GM12878 (cell line): ENCODE data around the gene VWA3B. TPM values are rescaled to one million over a fixed set of nuclear protein-coding genes. Genes with fewer than 3 reads are reported as not detected.

Experiments
- ATAC-seq: fragments of 200-7000 bp; cut with Tn5 transposase; 3 replicates; pipeline ENCODE4 v1.9.1; 2020; ENCODE audit warnings: mild to moderate bottlenecking, moderate library complexity
- BruUV-seq: library from RNA; stranded (reverse); fragments of 400-500 nt; replicated peaks from 2 replicates; lab custom pipeline; 2021; lab: Mats Ljungman, UMichigan
- CTCF ChIA-PET: fragments of 300-600 bp; sonication (Branson Sonifier 250); formaldehyde crosslinking; extraction: SDS; loops from one replicate; lab custom pipeline; 2021; ENCODE audit warnings: inconsistent platforms; lab: Yijun Ruan, JAX
- POLR2A ChIA-PET: fragments of 350-600 bp; formaldehyde crosslinking; extraction: SDS; loops from one replicate; lab custom pipeline; 2021; ENCODE audit warnings: inconsistent platforms; lab: Charles Lee
- RAD21 ChIA-PET: fragments of 300-600 bp; sonication (Branson Sonifier 250); formaldehyde crosslinking; loops from one replicate; lab custom pipeline; 2023; ENCODE audit warnings: antibody characterized with exemption; ENCODE audit not compliant: unreplicated experiment; lab: Charles Lee
- SMC1A ChIA-PET: fragments of 300-600 bp; sonication (Branson Sonifier 250); formaldehyde crosslinking; loops from one replicate; lab custom pipeline; 2023; ENCODE audit not compliant: unreplicated experiment, uncharacterized antibody; lab: Charles Lee
- DNase-seq: peaks from one replicate; pipeline ENCODE4 v3.0.0-alpha.2; 2011; ENCODE audit warnings: low read depth, low spot score
- FAIRE-seq: peaks from 3 replicates; lab custom pipeline; 2011; peaks lifted over from hg19 to GRCh38; lab: Jason Lieb, UNC
- H2AFZ ChIP-seq: 2 replicates; pipeline ENCODE4 v1.6.0; 2011; ENCODE audit warnings: low read depth, low read length, control low read depth; ENCODE audit not compliant: control insufficient read depth
- H3K27ac ChIP-seq: 2 replicates; pipeline ENCODE4 v1.5.1; 2011; ENCODE audit warnings: control low read depth; ENCODE audit not compliant: control insufficient read depth, insufficient read depth
- H3K27me3 ChIP-seq, 2 experiments: replicated peaks in 1 of 2; 2 replicates each; pipeline versions ENCODE4 v1.6.0 to v1.6.1; 2011; ENCODE audit warnings: low read length in 1 of 2; ENCODE audit not compliant: control insufficient read depth in 2 of 2, insufficient read depth in 2 of 2
- H3K36me3 ChIP-seq, 2 experiments: 2 replicates each; pipeline ENCODE4 v1.5.1; 2011; ENCODE audit warnings: low read length in 1 of 2; ENCODE audit not compliant: control insufficient read depth in 2 of 2, insufficient read depth in 2 of 2
- H3K4me1 ChIP-seq: 2 replicates; pipeline ENCODE4 v1.6.1; 2011; ENCODE audit warnings: mild to moderate bottlenecking, low read length, moderate library complexity, mixed read lengths; ENCODE audit not compliant: control insufficient read depth, insufficient read depth
- H3K4me2 ChIP-seq: 2 replicates; pipeline ENCODE4 v1.6.0; 2011; ENCODE audit warnings: control low read depth; ENCODE audit not compliant: control insufficient read depth, insufficient read depth
- H3K4me3 ChIP-seq: fragments of 200-600 bp; sonication (generic); 2 replicates; pipeline ENCODE4 v1.5.1; 2016
- H3K79me2 ChIP-seq: 2 replicates; pipeline ENCODE4 v1.6.0; 2011; ENCODE audit warnings: low read length; ENCODE audit not compliant: control insufficient read depth, insufficient read depth
- H3K9ac ChIP-seq: 2 replicates; pipeline ENCODE4 v1.8.0; 2011; ENCODE audit warnings: low read length, control low read depth, mixed read lengths; ENCODE audit not compliant: control insufficient read depth, insufficient read depth
- H3K9me3 ChIP-seq: replicated peaks from 3 replicates; pipeline ENCODE4 v1.5.1; 2011; ENCODE audit warnings: mild to moderate bottlenecking, low read length; ENCODE audit not compliant: control insufficient read depth, insufficient read depth
- H4K20me1 ChIP-seq: 2 replicates; pipeline ENCODE4 v1.6.0; 2011; ENCODE audit not compliant: control insufficient read depth, insufficient read depth
- CBFB ChIP-seq: IDR thresholded peaks from 2 replicates; pipeline ENCODE4 v1.6.1; 2016; ENCODE audit warnings: antibody characterized with exemption, low read depth
- HDAC6 ChIP-seq: fragments of 200-600 bp; sonication (generic); IDR thresholded peaks from one replicate; pipeline ENCODE4 v1.8.0; 2017; ENCODE audit warnings: antibody characterized with exemption; ENCODE audit not compliant: unreplicated experiment
- JUND ChIP-seq: IDR thresholded peaks from 2 replicates; pipeline ENCODE4 v1.6.1; 2012; ENCODE audit warnings: low read depth, mild to moderate bottlenecking, low read length, improper control_type of control experiment, moderate library complexity
- MEF2B ChIP-seq: fragments of 450-650 bp; IDR thresholded peaks from 2 replicates; pipeline ENCODE4 v1.6.1; 2018; ENCODE audit warnings: mild to moderate bottlenecking, moderate library complexity; ENCODE audit not compliant: partially characterized antibody, poor library complexity, severe bottlenecking
- RUNX3 ChIP-seq: IDR thresholded peaks from 2 replicates; pipeline ENCODE4 v1.6.1; 2012; ENCODE audit warnings: low read length, inconsistent platforms
- ZNF622 ChIP-seq: fragments of 450-650 bp; IDR thresholded peaks from 2 replicates; pipeline ENCODE4 v1.6.1; 2017; ENCODE audit warnings: mild to moderate bottlenecking, inconsistent platforms
- WGBS: methylation state at CpG from one replicate; pipeline ENCODE4 v1.1.6; 2016; ENCODE audit warnings: low lambda C conversion rate; ENCODE audit not compliant: insufficient replicate concordance, insufficient coverage; ENCODE audit errors: missing lambda C conversion rate; 5-methylcytosine and 5-hydroxymethylcytosine counted together
- in situ Hi-C: fragments of 300-500 bp; cut with MboI; formaldehyde crosslinking; loops from 9 replicates; pipeline ENCODE4 v1.14.3; 2018; ENCODE audit warnings: mixed read lengths
- intact Hi-C: fragments of 100-400 bp; cut with micrococcal nuclease; formaldehyde crosslinking; loops from one replicate; pipeline ENCODE4 v1.14.2; 2022; ENCODE audit not compliant: unreplicated experiment
- polyA plus RNA-seq, 11 experiments: library from polyadenylated mRNA; depleted of rRNA in 4 of 11; unstranded in 6 of 11; stranded (reverse) in 5 of 11; fragments of >200 nt; fragmentation: Nextera tagmentation in 4 of 11; fragmentation: Illumina TruSeq in 1 of 11; extraction: Ambion mirVana in 4 of 11; extraction: Trizol in 1 of 11; gene quantifications; 1 replicate in 1 of 11; 2 replicates in 10 of 11; pipeline versions ENCODE4 v1.2.1 to v1.2.3, GENCODE V29; 2011 to 2016; ENCODE audit warnings: inconsistent platforms in 2 of 11, missing spikeins in 2 of 11, low read depth in 1 of 11
- total RNA-seq, 4 experiments: library from RNA; depleted of rRNA in 3 of 4; stranded (reverse); fragments of >200 nt in 3 of 4; fragmentation: Illumina TruSeq in 1 of 4; extraction: Trizol in 1 of 4; gene quantifications; 2 replicates each; pipeline versions ENCODE4 v1.2.1 to v1.2.3, GENCODE V29; 2013 to 2021
- TF ChIP-seq, protein P1 (sequence below): fragments of 450-650 bp; IDR thresholded peaks from 2 replicates; pipeline ENCODE4 v1.6.1; 2016; ENCODE audit warnings: mild to moderate bottlenecking

The VWA3B gene
- total and polyA plus RNA-seq, 10 of the 15 experiments (the other 5 are each of a cell fraction or from before 2014, with no cell fraction given) = 0.04 to 0.86 (median 0.19) TPM; not detected in 4

DNA sequence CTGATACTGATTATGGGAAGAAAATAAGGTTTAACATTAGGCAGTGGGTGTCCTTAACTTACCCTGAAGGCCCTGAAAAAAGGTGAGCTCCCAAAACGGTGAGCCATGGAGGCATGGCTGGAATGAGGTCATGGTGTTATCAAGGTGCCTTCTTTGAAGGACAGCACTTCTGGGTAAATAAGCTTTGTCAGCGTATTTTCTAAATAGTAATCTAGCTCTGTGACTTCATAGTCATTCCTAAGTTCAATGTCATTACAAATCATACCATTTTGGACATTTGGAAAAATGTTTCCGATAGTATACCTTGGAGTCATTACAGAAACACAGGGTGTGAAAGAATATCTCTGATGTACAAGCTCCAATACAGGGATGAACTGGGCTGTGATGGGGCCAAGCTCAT, 224.1 kb downstream of the VWA3B start:
- Histone ChIP-seq H3K4me2 (no peak overlapping the region), H3K36me3 (no peaks in the 10 kb centered on the region), H3K9ac (no peak overlapping the region), H4K20me1 (no peaks in the 10 kb centered on the region), H3K9me3 (no peaks in the 10 kb centered on the region), H3K79me2 (no peaks in the 10 kb centered on the region), H3K4me3 (no peak overlapping the region), H3K27ac (no peak overlapping the region), H2AFZ (no peak overlapping the region), H3K27me3 (peaks cover 0 to 7% of the 10 kb centered on the region in 2 experiments; a peak in 2 of 4 replicates), H3K4me1 (no peaks in the 10 kb centered on the region)
- in situ Hi-C loops = no loop called here
- TF ChIP-seq MEF2B (no peak), HDAC6 (no peak), ZNF622 (no peak), CBFB (no peak), JUND (no peak), RUNX3 (no peak)
- TF ChIP-seq, protein P1, sequence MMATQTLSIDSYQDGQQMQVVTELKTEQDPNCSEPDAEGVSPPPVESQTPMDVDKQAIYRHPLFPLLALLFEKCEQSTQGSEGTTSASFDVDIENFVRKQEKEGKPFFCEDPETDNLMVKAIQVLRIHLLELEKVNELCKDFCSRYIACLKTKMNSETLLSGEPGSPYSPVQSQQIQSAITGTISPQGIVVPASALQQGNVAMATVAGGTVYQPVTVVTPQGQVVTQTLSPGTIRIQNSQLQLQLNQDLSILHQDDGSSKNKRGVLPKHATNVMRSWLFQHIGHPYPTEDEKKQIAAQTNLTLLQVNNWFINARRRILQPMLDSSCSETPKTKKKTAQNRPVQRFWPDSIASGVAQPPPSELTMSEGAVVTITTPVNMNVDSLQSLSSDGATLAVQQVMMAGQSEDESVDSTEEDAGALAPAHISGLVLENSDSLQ = no peak
- WGBS = 42% methylated on average over 3 of the region's 3 CpGs
- no TSS peak for BruUV-seq
- intact Hi-C loops = no loop called here
- ATAC-seq (no peak), FAIRE-seq (no peak), DNase-seq (no peak)
- ChIA-PET SMC1A (no interaction called here), POLR2A (no interaction called here), CTCF (interaction anchor here (0.6 to 1.0 kb wide), 2 partner anchors 43 to 102 kb away, joined by 3 read pairs; no protein-coding TSS in a partner anchor), RAD21 (no interaction called here)
